ENCODE results near the gene ZNF407. TPM values are rescaled to one million over a fixed set of nuclear protein-coding genes. Genes with fewer than 3 reads are reported as not detected.

Gene ZNF407
- total RNA-seq, 1 experiment from 2014 or later = 15.9 TPM

DNA sequence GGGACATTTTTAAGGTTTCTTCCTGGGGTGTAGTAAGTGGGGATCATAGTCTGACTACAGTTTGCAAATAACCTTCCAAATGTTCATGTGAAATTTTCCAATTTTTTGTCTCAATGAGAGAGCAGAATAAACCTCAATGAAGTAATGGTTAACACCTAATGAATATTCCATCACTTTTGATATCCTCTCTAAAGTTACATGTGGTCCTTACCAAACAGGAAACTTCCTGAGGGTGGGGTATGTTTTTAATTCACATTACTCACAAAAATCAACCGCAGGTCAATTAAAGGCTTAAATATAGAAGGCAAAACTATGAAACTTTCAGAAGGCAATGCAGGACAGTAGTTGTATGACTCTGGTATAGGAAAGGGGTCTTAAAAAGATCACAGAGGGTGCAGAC is 13.2 kb downstream of the ZNF407 start:
- no peaks in the 10 kb centered on the region for H3K9me3 ChIP-seq (ENCODE audit: low read depth, low read length, poor library complexity, severe bottlenecking)
- intact Hi-C loops (cut with micrococcal nuclease; ENCODE audit: unreplicated experiment) = no loop called here
- CTCF ChIA-PET = no interaction called here
- no peak for TF ChIP-seq EZH2 (IDR thresholded peaks at IDR 0.05; ENCODE audit: borderline replicate concordance, low read depth, low read length, poor library complexity, severe bottlenecking)
- TF ChIP-seq, protein P1, sequence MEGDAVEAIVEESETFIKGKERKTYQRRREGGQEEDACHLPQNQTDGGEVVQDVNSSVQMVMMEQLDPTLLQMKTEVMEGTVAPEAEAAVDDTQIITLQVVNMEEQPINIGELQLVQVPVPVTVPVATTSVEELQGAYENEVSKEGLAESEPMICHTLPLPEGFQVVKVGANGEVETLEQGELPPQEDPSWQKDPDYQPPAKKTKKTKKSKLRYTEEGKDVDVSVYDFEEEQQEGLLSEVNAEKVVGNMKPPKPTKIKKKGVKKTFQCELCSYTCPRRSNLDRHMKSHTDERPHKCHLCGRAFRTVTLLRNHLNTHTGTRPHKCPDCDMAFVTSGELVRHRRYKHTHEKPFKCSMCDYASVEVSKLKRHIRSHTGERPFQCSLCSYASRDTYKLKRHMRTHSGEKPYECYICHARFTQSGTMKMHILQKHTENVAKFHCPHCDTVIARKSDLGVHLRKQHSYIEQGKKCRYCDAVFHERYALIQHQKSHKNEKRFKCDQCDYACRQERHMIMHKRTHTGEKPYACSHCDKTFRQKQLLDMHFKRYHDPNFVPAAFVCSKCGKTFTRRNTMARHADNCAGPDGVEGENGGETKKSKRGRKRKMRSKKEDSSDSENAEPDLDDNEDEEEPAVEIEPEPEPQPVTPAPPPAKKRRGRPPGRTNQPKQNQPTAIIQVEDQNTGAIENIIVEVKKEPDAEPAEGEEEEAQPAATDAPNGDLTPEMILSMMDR (conservative IDR thresholded peaks at IDR 0.05; ENCODE audit: low read depth, low read length) = no peak
- H3K4me1 ChIP-seq (ENCODE audit: insufficient read depth, low read length, poor library complexity, severe bottlenecking) = no peaks in the 10 kb centered on the region
- POLR2A ChIA-PET (ENCODE audit: low non-redundant PET) = no interaction called here
- H3K27ac ChIP-seq (ENCODE audit: low read depth, low read length, poor library complexity, severe bottlenecking) = no peak overlapping the region
- no peak overlapping the region for H3K4me3 ChIP-seq (ENCODE audit: low read depth, low read length, poor library complexity, severe bottlenecking)
- BruUV-seq (replicated peaks) = no TSS peak
- no peaks in the 10 kb centered on the region for H3K36me3 ChIP-seq (ENCODE audit: insufficient read depth, low read length, poor library complexity, severe bottlenecking)
- DNase-seq (ENCODE audit: low spot score) = peak; percentile 31
- no peaks in the 10 kb centered on the region for H3K27me3 ChIP-seq (replicated peaks; ENCODE audit: insufficient read depth, low read depth, low read length, poor library complexity)

DNA sequence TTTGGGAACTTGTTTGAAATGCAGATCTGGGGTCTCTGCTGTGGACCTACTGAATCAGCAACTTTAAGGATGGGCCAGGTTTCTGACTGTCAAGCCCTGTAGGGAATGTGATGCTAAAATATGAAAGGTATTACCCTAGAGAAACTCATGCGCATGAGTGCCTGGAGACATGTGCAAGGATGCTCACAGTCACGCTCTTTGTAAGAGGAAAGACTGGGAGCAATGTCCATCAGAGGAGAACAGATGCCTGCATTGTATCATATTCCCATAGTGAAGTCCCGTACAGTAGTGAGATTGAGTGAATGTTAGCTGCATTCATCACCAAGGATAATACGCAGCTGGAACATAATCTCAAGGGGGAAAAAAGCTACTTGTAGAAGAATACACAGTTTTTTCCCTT is 14.1 kb downstream of the ZNF407 start:
- no peak overlapping the region for H3K4me3 ChIP-seq (ENCODE audit: low read depth, low read length, poor library complexity, severe bottlenecking)
- ChIA-PET POLR2A (ENCODE audit: low non-redundant PET) (no interaction called here), CTCF (no interaction called here)
- H3K4me1 ChIP-seq (ENCODE audit: insufficient read depth, low read length, poor library complexity, severe bottlenecking) = no peaks in the 10 kb centered on the region
- H3K27me3 ChIP-seq (replicated peaks; ENCODE audit: insufficient read depth, low read depth, low read length, poor library complexity) = no peaks in the 10 kb centered on the region
- BruUV-seq (replicated peaks) = no TSS peak
- TF ChIP-seq, protein P1 (conservative IDR thresholded peaks at IDR 0.05; ENCODE audit: low read depth, low read length) = no peak
- no peaks in the 10 kb centered on the region for H3K9me3 ChIP-seq (ENCODE audit: low read depth, low read length, poor library complexity, severe bottlenecking)
- H3K27ac ChIP-seq (ENCODE audit: low read depth, low read length, poor library complexity, severe bottlenecking) = no peak overlapping the region
- no peaks in the 10 kb centered on the region for H3K36me3 ChIP-seq (ENCODE audit: insufficient read depth, low read length, poor library complexity, severe bottlenecking)
- intact Hi-C loops (cut with micrococcal nuclease; ENCODE audit: unreplicated experiment) = no loop called here
- no peak for DNase-seq (ENCODE audit: low spot score)

DNA sequence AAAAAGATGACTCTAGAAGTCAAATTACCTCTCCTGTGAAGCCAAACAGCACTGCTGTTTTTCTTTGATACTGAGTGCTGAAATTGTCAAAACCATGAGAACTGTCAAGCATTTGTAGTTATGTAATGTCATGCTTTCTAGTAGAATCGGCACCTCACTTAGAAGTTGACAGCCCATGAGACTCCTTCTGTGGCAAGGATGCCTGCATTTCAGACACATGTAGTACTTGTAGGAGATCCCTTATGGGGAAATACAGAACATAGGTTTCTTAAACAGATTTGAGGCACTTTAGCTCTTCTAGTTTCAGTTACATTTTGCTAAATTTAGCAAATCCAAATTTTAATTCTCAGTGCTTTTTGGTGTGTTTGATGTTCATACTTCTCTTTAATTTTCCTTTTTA is 15.7 kb downstream of the ZNF407 start:
- intact Hi-C loops (cut with micrococcal nuclease; ENCODE audit: unreplicated experiment) = no loop called here
- ChIA-PET POLR2A (ENCODE audit: low non-redundant PET) (no interaction called here), CTCF (no interaction called here)
- no TSS peak for BruUV-seq (replicated peaks)
- no peak overlapping the region for H3K4me3 ChIP-seq (ENCODE audit: low read depth, low read length, poor library complexity, severe bottlenecking)
- TF ChIP-seq EZH2 (IDR thresholded peaks at IDR 0.05; ENCODE audit: borderline replicate concordance, low read depth, low read length, poor library complexity, severe bottlenecking) = no peak
- TF ChIP-seq, protein P1 (conservative IDR thresholded peaks at IDR 0.05; ENCODE audit: low read depth, low read length) = no peak
- no peaks in the 10 kb centered on the region for H3K9me3 ChIP-seq (ENCODE audit: low read depth, low read length, poor library complexity, severe bottlenecking)
- H3K4me1 ChIP-seq (ENCODE audit: insufficient read depth, low read length, poor library complexity, severe bottlenecking) = no peaks in the 10 kb centered on the region
- H3K27me3 ChIP-seq (replicated peaks; ENCODE audit: insufficient read depth, low read depth, low read length, poor library complexity) = no peaks in the 10 kb centered on the region
- no peak overlapping the region for H3K27ac ChIP-seq (ENCODE audit: low read depth, low read length, poor library complexity, severe bottlenecking)
- no peaks in the 10 kb centered on the region for H3K36me3 ChIP-seq (ENCODE audit: insufficient read depth, low read length, poor library complexity, severe bottlenecking)
- DNase-seq (ENCODE audit: low spot score) = no peak

Measured in A673 (cell line).